HepG2 (cell line): ENCODE data around the gene ADM5. TPM values are rescaled to one million over a fixed set of nuclear protein-coding genes. Genes with fewer than 3 reads are reported as not detected.
A peak's percentile ranks its signal among the peaks of the same experiment; 100 is the strongest.

ENCODE experiments used
- AGO1 ChIP-seq: fragments of 200-400 bp; formaldehyde crosslinking; IDR thresholded peaks from 2 replicates; pipeline ENCODE4 v1.6.1; 2017; ENCODE audit warnings: mild to moderate bottlenecking, low read depth, low read length, moderate library complexity; ENCODE audit not compliant: poor library complexity, severe bottlenecking
- FOXA3 ChIP-seq: IDR thresholded peaks from 2 replicates; pipeline ENCODE4 v1.6.1; 2016; ENCODE audit warnings: missing genetic modification reagents, missing compliant biosample characterization
- FOXM1 ChIP-seq: sonication (generic); formaldehyde crosslinking; IDR thresholded peaks from 2 replicates; pipeline ENCODE4 v1.5.0; 2020; ENCODE audit warnings: missing genetic modification reagents
- MTA1 ChIP-seq: sonication (generic); formaldehyde crosslinking; IDR thresholded peaks from 2 replicates; pipeline ENCODE4 v1.4.0; 2020; ENCODE audit warnings: missing genetic modification reagents, mild to moderate bottlenecking, borderline replicate concordance
- PITX1 ChIP-seq: sonication (generic); formaldehyde crosslinking; IDR thresholded peaks from 2 replicates; pipeline ENCODE4 v1.5.1; 2020; ENCODE audit warnings: mild to moderate bottlenecking, missing genetic modification reagents
- POLR2AphosphoS5 ChIP-seq: IDR thresholded peaks from 2 replicates; pipeline ENCODE4 v1.6.1; 2012; ENCODE audit warnings: low read depth, low read length
- POLR2G ChIP-seq: fragments of 200-400 bp; formaldehyde crosslinking; IDR thresholded peaks from 2 replicates; pipeline ENCODE4 v1.6.1; 2018; ENCODE audit warnings: mild to moderate bottlenecking, low read depth, low read length, moderate library complexity
- SAP130 ChIP-seq: IDR thresholded peaks from 2 replicates; pipeline ENCODE4 v1.6.1; 2016; ENCODE audit warnings: low read depth
- SPEN ChIP-seq: sonication (generic); formaldehyde crosslinking; IDR thresholded peaks from 2 replicates; pipeline ENCODE4 v1.5.1; 2020; ENCODE audit warnings: low read depth, mild to moderate bottlenecking, missing genetic modification reagents
- SSRP1 ChIP-seq: IDR thresholded peaks from 2 replicates; pipeline ENCODE4 v1.6.1; 2016; ENCODE audit warnings: control low read depth
- ZNF274 ChIP-seq: sonication (generic); formaldehyde crosslinking; IDR thresholded peaks from 2 replicates; pipeline ENCODE4 v1.5.1; 2020; ENCODE audit warnings: mild to moderate bottlenecking, missing genetic modification reagents
- ZNF451 ChIP-seq: sonication (generic); formaldehyde crosslinking; IDR thresholded peaks from 2 replicates; pipeline ENCODE4 v1.5.0; 2020; ENCODE audit warnings: mild to moderate bottlenecking, missing genetic modification reagents
- ZNF484 ChIP-seq: sonication (generic); formaldehyde crosslinking; IDR thresholded peaks from 2 replicates; pipeline ENCODE4 v1.5.1; 2020; ENCODE audit warnings: mild to moderate bottlenecking, low read depth, missing genetic modification reagents, borderline replicate concordance
- polyA plus RNA-seq, 8 experiments: library from polyadenylated mRNA; depleted of rRNA in 3 of 8; stranded (reverse) in 7 of 8; unstranded in 1 of 8; fragments of >200 nt; fragmentation: Illumina TruSeq in 4 of 8; extraction: Trizol in 4 of 8; gene quantifications; 2 replicates each; pipeline versions ENCODE4 v1.2.1 to v1.2.3, GENCODE V29; 2011 to 2016; ENCODE audit warnings: low read depth in 4 of 8, missing spikeins in 1 of 8, mixed read lengths in 1 of 8; ENCODE audit not compliant: insufficient read depth in 1 of 8
- total RNA-seq, 5 experiments: library from RNA; depleted of rRNA; stranded (reverse); fragments of >200 nt; fragmentation: Illumina TruSeq; extraction: Trizol; gene quantifications; 2 replicates each; pipeline ENCODE4 v1.2.3, GENCODE V29; 2016; ENCODE audit warnings: low read depth in 1 of 5
- TF ChIP-seq, protein P1 (sequence below): sonication (generic); formaldehyde crosslinking; IDR thresholded peaks from 2 replicates; pipeline ENCODE4 v1.4.0; 2020; ENCODE audit warnings: mild to moderate bottlenecking, missing genetic modification reagents, borderline replicate concordance
- TF ChIP-seq, protein P2 (sequence below), 2 experiments: IDR thresholded peaks; 2 replicates each; pipeline ENCODE4 v1.6.1; 2011 to 2012; ENCODE audit warnings: low read length in 2 of 2, borderline replicate concordance in 1 of 2, low read depth in 1 of 2, mild to moderate bottlenecking in 1 of 2, moderate library complexity in 1 of 2
- TF ChIP-seq, protein P3 (sequence below): sonication (generic); formaldehyde crosslinking; IDR thresholded peaks from 2 replicates; pipeline ENCODE4 v1.8.0; 2022; ENCODE audit warnings: mild to moderate bottlenecking, missing genetic modification reagents, moderate library complexity
- TF ChIP-seq, protein P4 (sequence below): IDR thresholded peaks from 2 replicates; pipeline ENCODE4 v1.6.1; 2016; ENCODE audit warnings: mild to moderate bottlenecking, missing biosample characterization, missing genetic modification reagents
- TF ChIP-seq, protein P5 (sequence below): sonication (generic); formaldehyde crosslinking; IDR thresholded peaks from 2 replicates; pipeline ENCODE4 v1.5.0; 2020; ENCODE audit warnings: mild to moderate bottlenecking, missing genetic modification reagents
- TF ChIP-seq, protein P6 (sequence below): IDR thresholded peaks from 2 replicates; pipeline ENCODE4 v1.6.1; 2012; ENCODE audit warnings: low read depth, low read length, improper control_type of control experiment

Gene ADM5
- total and polyA plus RNA-seq, 2 of the 13 experiments (the other 11 are each of a cell fraction or from before 2014, with no cell fraction given) = 2.7 to 4.1 TPM

DNA sequence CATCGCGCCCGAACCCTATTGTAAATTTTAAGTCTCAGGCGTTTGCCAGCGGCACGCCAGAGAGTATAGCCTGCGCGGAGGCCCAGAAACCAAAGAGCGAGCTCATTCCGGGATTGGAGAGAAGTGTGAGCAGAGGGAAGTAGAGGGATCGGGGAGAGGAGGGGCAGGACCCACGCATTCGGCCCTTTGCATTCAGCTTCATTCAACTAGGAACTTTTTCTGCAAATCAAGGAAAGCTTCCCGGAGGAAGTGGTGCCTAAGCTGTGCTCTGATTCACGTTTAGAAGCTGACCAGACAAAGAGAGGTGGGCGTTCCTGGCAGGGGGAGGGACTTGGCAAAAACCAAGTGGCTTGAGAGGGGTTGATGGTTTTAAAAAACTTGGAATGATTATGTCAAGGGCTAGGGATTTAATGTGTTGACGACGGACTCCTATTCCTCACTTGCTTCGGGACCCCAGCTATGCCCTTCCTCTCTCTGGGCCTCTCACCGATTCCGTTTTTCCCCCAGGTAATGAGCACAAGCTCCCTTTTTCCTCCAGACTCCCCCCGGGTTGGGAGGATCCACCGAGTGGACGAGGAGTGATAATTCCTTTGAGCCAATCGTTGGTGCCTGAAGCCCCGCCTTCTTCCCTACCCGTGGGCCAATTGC lies 13.1 kb upstream of the ADM5 start (continued):
- TF ChIP-seq, protein P1, sequence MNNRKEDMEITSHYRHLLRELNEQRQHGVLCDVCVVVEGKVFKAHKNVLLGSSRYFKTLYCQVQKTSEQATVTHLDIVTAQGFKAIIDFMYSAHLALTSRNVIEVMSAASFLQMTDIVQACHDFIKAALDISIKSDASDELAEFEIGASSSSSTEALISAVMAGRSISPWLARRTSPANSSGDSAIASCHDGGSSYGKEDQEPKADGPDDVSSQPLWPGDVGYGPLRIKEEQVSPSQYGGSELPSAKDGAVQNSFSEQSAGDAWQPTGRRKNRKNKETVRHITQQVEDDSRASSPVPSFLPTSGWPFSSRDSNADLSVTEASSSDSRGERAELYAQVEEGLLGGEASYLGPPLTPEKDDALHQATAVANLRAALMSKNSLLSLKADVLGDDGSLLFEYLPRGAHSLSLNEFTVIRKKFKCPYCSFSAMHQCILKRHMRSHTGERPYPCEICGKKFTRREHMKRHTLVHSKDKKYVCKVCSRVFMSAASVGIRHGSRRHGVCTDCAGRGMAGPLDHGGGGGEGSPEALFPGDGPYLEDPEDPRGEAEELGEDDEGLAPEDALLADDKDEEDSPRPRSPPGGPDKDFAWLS (CRISPR knock-in tag) = no peak
- TF ChIP-seq POLR2AphosphoS5 (peak; percentile 84), SAP130 (CRISPR knock-in tag) (peak; percentile 61), ZNF484 (CRISPR knock-in tag) (no peak), MTA1 (no peak), POLR2G (peak; percentile 86), ZNF451 (CRISPR knock-in tag) (no peak), FOXA3 (CRISPR knock-in tag) (no peak), PITX1 (CRISPR knock-in tag) (no peak; the same call in 1 of the 2 replicates), SSRP1 (no peak), FOXM1 (no peak), SPEN (peak; percentile 28; the same call in 1 of the 2 replicates), AGO1 (no peak), ZNF274 (peak; percentile 52; the same call in 1 of the 2 replicates)
- TF ChIP-seq, protein P2, sequence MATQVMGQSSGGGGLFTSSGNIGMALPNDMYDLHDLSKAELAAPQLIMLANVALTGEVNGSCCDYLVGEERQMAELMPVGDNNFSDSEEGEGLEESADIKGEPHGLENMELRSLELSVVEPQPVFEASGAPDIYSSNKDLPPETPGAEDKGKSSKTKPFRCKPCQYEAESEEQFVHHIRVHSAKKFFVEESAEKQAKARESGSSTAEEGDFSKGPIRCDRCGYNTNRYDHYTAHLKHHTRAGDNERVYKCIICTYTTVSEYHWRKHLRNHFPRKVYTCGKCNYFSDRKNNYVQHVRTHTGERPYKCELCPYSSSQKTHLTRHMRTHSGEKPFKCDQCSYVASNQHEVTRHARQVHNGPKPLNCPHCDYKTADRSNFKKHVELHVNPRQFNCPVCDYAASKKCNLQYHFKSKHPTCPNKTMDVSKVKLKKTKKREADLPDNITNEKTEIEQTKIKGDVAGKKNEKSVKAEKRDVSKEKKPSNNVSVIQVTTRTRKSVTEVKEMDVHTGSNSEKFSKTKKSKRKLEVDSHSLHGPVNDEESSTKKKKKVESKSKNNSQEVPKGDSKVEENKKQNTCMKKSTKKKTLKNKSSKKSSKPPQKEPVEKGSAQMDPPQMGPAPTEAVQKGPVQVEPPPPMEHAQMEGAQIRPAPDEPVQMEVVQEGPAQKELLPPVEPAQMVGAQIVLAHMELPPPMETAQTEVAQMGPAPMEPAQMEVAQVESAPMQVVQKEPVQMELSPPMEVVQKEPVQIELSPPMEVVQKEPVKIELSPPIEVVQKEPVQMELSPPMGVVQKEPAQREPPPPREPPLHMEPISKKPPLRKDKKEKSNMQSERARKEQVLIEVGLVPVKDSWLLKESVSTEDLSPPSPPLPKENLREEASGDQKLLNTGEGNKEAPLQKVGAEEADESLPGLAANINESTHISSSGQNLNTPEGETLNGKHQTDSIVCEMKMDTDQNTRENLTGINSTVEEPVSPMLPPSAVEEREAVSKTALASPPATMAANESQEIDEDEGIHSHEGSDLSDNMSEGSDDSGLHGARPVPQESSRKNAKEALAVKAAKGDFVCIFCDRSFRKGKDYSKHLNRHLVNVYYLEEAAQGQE (IDR thresholded peaks at IDR 0.05; ENCODE audit: borderline replicate concordance in 1 of 2, low read depth in 1 of 2, low read length in 2 of 2) = 0 out of 4 replicates have a peak, but pooled peaks of 1 of the 2 experiments have one; percentile 32
- TF ChIP-seq, protein P3, sequence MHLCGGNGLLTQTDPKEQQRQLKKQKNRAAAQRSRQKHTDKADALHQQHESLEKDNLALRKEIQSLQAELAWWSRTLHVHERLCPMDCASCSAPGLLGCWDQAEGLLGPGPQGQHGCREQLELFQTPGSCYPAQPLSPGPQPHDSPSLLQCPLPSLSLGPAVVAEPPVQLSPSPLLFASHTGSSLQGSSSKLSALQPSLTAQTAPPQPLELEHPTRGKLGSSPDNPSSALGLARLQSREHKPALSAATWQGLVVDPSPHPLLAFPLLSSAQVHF = no peak
- TF ChIP-seq, protein P4, sequence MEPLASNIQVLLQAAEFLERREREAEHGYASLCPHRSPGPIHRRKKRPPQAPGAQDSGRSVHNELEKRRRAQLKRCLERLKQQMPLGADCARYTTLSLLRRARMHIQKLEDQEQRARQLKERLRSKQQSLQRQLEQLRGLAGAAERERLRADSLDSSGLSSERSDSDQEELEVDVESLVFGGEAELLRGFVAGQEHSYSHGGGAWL = no peak
- TF ChIP-seq, protein P5, sequence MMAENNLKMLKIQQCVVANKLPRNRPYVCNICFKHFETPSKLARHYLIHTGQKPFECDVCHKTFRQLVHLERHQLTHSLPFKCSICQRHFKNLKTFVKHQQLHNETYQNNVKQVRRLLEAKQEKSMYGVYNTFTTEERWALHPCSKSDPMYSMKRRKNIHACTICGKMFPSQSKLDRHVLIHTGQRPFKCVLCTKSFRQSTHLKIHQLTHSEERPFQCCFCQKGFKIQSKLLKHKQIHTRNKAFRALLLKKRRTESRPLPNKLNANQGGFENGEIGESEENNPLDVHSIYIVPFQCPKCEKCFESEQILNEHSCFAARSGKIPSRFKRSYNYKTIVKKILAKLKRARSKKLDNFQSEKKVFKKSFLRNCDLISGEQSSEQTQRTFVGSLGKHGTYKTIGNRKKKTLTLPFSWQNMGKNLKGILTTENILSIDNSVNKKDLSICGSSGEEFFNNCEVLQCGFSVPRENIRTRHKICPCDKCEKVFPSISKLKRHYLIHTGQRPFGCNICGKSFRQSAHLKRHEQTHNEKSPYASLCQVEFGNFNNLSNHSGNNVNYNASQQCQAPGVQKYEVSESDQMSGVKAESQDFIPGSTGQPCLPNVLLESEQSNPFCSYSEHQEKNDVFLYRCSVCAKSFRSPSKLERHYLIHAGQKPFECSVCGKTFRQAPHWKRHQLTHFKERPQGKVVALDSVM (CRISPR knock-in tag) = no peak
- TF ChIP-seq, protein P6, sequence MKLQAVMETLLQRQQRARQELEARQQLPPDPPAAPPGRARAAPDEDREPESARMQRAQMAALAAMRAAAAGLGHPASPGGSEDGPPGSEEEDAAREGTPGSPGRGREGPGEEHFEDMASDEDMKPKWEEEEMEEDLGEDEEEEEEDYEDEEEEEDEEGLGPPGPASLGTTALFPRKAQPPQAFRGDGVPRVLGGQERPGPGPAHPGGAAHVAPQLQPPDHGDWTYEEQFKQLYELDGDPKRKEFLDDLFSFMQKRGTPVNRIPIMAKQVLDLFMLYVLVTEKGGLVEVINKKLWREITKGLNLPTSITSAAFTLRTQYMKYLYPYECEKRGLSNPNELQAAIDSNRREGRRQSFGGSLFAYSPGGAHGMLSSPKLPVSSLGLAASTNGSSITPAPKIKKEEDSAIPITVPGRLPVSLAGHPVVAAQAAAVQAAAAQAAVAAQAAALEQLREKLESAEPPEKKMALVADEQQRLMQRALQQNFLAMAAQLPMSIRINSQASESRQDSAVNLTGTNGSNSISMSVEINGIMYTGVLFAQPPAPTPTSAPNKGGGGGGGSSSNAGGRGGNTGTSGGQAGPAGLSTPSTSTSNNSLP = peak; percentile 9; the same call in 1 of the 2 replicates
